Measurements from ENCODE around the gene SIRT1. TPM values are rescaled to one million over a fixed set of nuclear protein-coding genes. Genes with fewer than 3 reads are reported as not detected.

SIRT1 gene
- total and polyA plus RNA-seq, 9 of the 15 experiments (the other 6 are each of a cell fraction or from before 2014, with no cell fraction given): 7.8 to 25.8 (median 19.1) TPM

- BruUV-seq (replicated peaks): no TSS peak
- TF ChIP-seq ID3 (CRISPR knock-in tag; IDR thresholded peaks at IDR 0.05) (no peak), ID3 (tag; IDR thresholded peaks at IDR 0.05) (no peak), SRSF7 (optimal IDR thresholded peaks at IDR 0.05; ENCODE audit: low read depth, low read length) (no peak), CCNT2 (IDR thresholded peaks at IDR 0.05; ENCODE audit: borderline replicate concordance, extremely low read depth, insufficient read length, low read depth, low read length) (no peak), ZNF316 (IDR thresholded peaks at IDR 0.05) (no peak), CXXC5 (CRISPR knock-in tag; IDR thresholded peaks at IDR 0.05) (no peak), ZBTB11 (CRISPR knock-in tag; IDR thresholded peaks at IDR 0.05) (no peak), ZNF324 (CRISPR knock-in tag; IDR thresholded peaks at IDR 0.05) (no peak)
- Histone ChIP-seq H3K4me2 (ENCODE audit: insufficient read depth, low read length) (no peak overlapping the region), H3K27ac (ENCODE audit: extremely low read depth, low read depth, low read length) (no peak overlapping the region), H2AFZ (ENCODE audit: low read depth, low read length) (no peak overlapping the region), H3K79me2 (ENCODE audit: control insufficient read depth, insufficient read depth, low read length) (no peaks in the 10 kb centered on the region), H3K9me1 (ENCODE audit: control insufficient read depth, insufficient read depth, low read length) (no peaks in the 10 kb centered on the region), H3K9ac (ENCODE audit: insufficient read depth in 1 of 2, low read depth in 2 of 2, low read length in 2 of 2) (no peak overlapping the region), H3K27me3 (ENCODE audit: control insufficient read depth in 2 of 2, insufficient read depth in 2 of 2, low read length in 2 of 2) (no peaks in the 10 kb centered on the region), H4K20me1 (replicated peaks; ENCODE audit: control insufficient read depth, insufficient read depth, low read length) (no peaks in the 10 kb centered on the region), H3K4me1 (replicated peaks in 1 of 2; ENCODE audit: control insufficient read depth in 2 of 2, insufficient read depth in 2 of 2, low read length in 2 of 2) (no peaks in the 10 kb centered on the region), H3K9me3 (replicated peaks; ENCODE audit: control insufficient read depth, insufficient read depth, low read depth, low read length) (no peaks in the 10 kb centered on the region), H3K36me3 (ENCODE audit: control insufficient read depth, insufficient read depth, low read length) (peaks cover 17% of the 10 kb centered on the region), H3K4me3 (no peak overlapping the region)
- ChIA-PET POLR2A (interaction anchor here (1.0 to 1.3 kb wide), 2 partner anchors 11 to 13 kb away, joined by 4 read pairs; no protein-coding TSS in a partner anchor), CTCF (ENCODE audit: low intra/inter-chr PET ratio) (no interaction called here)
- 77% methylated on average over 5 of the region's 5 CpGs for whole genome bisulfite sequencing (ENCODE audit: insufficient coverage, low coverage, missing lambda C conversion rate)
- intact Hi-C loops (cut with micrococcal nuclease): no loop called here
- in situ Hi-C loops (cut with MboI): no loop called here
- ATAC-seq: no peak
- DNase-seq (ENCODE audit: extremely low read depth in 1 of 4, low spot score in 3 of 4): no peak
- FAIRE-seq: no peak
Measured at GRCh38 chr10:67923551-67923950, 39.1 kb downstream of the SIRT1 start.

All from K562 (cell line).